ENCODE data around the gene BBS12. TPM values are rescaled to one million over a fixed set of nuclear protein-coding genes. Genes with fewer than 3 reads are reported as not detected.

BBS12 gene
- total RNA-seq, 1 donor from 2014 or later = 4.1 TPM

GRCh38 chr4:122776916-122777315 lies 44.4 kb downstream of the BBS12 start:
- no peak for DNase-seq (ENCODE audit: low read depth, low spot score)
- H3K27me3 Mint-ChIP-seq (ENCODE audit: low read depth) = no peaks in the 10 kb centered on the region
- TF ChIP-seq, protein P1, sequence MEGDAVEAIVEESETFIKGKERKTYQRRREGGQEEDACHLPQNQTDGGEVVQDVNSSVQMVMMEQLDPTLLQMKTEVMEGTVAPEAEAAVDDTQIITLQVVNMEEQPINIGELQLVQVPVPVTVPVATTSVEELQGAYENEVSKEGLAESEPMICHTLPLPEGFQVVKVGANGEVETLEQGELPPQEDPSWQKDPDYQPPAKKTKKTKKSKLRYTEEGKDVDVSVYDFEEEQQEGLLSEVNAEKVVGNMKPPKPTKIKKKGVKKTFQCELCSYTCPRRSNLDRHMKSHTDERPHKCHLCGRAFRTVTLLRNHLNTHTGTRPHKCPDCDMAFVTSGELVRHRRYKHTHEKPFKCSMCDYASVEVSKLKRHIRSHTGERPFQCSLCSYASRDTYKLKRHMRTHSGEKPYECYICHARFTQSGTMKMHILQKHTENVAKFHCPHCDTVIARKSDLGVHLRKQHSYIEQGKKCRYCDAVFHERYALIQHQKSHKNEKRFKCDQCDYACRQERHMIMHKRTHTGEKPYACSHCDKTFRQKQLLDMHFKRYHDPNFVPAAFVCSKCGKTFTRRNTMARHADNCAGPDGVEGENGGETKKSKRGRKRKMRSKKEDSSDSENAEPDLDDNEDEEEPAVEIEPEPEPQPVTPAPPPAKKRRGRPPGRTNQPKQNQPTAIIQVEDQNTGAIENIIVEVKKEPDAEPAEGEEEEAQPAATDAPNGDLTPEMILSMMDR (conservative IDR thresholded peaks at IDR 0.05) = no peak
- no peak overlapping the region for H3K4me3 Mint-ChIP-seq
- no peaks in the 10 kb centered on the region for H3K9me3 Mint-ChIP-seq
- H3K4me1 Mint-ChIP-seq = no peaks in the 10 kb centered on the region
- no peak overlapping the region for H3K27ac Mint-ChIP-seq (ENCODE audit: unreplicated experiment)
- no peaks in the 10 kb centered on the region for H3K36me3 Mint-ChIP-seq (ENCODE audit: low read depth)

DNA sequence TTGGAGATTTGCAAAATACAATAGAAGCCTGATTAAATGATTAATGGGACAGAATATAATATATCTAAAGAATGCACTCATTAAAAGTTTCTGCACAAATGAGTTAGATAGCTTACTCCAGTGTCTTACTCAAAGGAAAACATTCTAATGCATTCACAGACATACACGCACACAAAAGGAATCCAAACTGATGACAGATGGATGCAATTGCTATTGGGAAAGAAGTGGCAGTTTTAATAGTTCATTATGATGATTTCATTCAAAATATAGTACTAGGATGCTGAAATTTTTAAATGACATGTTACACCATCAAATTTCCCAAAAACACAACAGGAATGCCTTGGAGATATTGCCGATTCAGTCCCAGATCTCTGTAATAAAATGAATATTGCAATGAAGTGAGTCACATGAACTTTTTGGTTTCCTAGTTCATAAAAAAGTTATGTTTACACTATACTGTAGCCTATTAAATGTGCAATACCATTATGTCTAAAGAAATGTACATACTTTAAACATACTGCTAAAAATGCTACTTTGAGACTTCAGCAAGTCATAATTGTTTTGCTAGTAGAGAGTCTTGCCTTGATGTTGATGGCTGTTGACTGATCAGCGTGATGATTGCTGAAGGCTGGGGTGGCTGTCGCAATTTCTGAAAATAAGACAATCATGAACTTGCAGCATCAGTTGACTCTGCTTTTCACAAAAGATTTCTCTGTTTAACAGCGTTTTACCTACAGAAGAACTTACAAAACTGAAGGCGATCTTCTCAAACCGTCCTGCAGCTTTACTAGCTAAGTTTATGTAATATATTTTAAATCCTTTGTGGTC lies 45.6 kb downstream of the BBS12 start:
- Mint-ChIP-seq H3K4me3 (no peak overlapping the region), H3K4me1 (no peaks in the 10 kb centered on the region), H3K27ac (ENCODE audit: unreplicated experiment) (no peak overlapping the region), H3K9me3 (no peaks in the 10 kb centered on the region), H3K27me3 (ENCODE audit: low read depth) (no peaks in the 10 kb centered on the region), H3K36me3 (ENCODE audit: low read depth) (no peaks in the 10 kb centered on the region)
- no peak for DNase-seq (ENCODE audit: low read depth, low spot score)
- TF ChIP-seq, protein P1 (conservative IDR thresholded peaks at IDR 0.05) = no peak

DNA sequence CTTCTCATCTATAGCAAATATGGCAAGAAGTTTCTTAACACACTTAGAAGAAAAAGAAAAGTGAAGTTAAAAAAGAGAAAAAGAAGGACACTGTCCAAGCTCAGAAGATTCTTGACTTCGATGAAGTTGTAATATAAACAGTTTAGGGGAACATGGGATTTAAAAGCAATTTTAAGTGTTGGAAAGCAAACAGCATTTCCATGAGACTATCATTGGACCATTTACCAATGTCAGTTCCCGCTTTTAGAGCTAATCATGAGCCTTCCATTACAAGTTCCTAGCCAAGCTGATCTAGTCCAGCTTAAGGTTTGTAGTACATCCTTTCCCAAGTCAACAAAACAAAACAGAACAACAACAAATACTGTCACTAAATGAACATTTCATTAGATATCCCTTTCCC lies 49.0 kb downstream of the BBS12 start:
- Mint-ChIP-seq H3K27ac (ENCODE audit: unreplicated experiment) (no peak overlapping the region), H3K9me3 (peaks cover 3% of the 10 kb centered on the region), H3K36me3 (ENCODE audit: low read depth) (peaks cover 2% of the 10 kb centered on the region), H3K27me3 (ENCODE audit: low read depth) (no peaks in the 10 kb centered on the region), H3K4me3 (no peak overlapping the region), H3K4me1 (peaks cover 12% of the 10 kb centered on the region)
- TF ChIP-seq, protein P1 (conservative IDR thresholded peaks at IDR 0.05) = no peak
- no peak for DNase-seq (ENCODE audit: low read depth, low spot score)

GRCh38 chr4:122783301-122784215 lies 51.1 kb downstream of the BBS12 start:
- no peaks in the 10 kb centered on the region for H3K27me3 Mint-ChIP-seq (ENCODE audit: low read depth)
- H3K4me1 Mint-ChIP-seq = peaks cover 12% of the 10 kb centered on the region
- peaks cover 3% of the 10 kb centered on the region for H3K36me3 Mint-ChIP-seq (ENCODE audit: low read depth)
- peaks cover 3% of the 10 kb centered on the region for H3K9me3 Mint-ChIP-seq
- no peak overlapping the region for H3K27ac Mint-ChIP-seq (ENCODE audit: unreplicated experiment)
- no peak overlapping the region for H3K4me3 Mint-ChIP-seq
- TF ChIP-seq, protein P1 (conservative IDR thresholded peaks at IDR 0.05) = no peak
- DNase-seq (ENCODE audit: low read depth, low spot score) = no peak

GRCh38 chr4:122784261-122784660 lies 51.8 kb downstream of the BBS12 start:
- Mint-ChIP-seq H3K4me3 (no peak overlapping the region), H3K9me3 (peaks cover 3% of the 10 kb centered on the region), H3K27me3 (ENCODE audit: low read depth) (no peaks in the 10 kb centered on the region), H3K27ac (ENCODE audit: unreplicated experiment) (no peak overlapping the region), H3K4me1 (peaks cover 12% of the 10 kb centered on the region), H3K36me3 (ENCODE audit: low read depth) (peaks cover 3% of the 10 kb centered on the region)
- TF ChIP-seq, protein P1 (conservative IDR thresholded peaks at IDR 0.05) = no peak
- DNase-seq (ENCODE audit: low read depth, low spot score) = no peak
